ENCODE data around the gene CCDC196. TPM values are rescaled to one million over a fixed set of nuclear protein-coding genes. Genes with fewer than 3 reads are reported as not detected.

Gene CCDC196
- total RNA-seq, 1 experiment from 2014 or later: not detected

DNA sequence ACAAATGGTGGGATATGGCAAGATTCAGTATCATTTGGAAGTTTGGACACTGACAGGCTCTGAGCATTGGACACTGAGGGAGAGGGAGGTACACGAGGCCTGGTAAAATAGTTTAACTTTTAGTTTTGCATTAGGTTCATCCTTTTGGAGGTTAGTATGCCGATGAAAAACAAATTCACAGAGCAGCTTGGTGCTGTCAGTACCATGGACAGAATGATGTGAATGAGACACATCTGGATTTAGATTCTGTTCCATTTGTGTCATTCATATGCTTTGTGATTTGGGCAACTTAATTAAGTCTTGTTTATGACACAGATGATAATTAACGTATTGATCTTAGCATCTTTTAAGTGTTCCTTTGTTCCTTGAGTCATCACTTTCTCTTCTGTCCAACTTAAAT, 55.5 kb downstream of the CCDC196 start:
- H4K5ac ChIP-seq (ENCODE audit: insufficient read length, low read depth, low read length): no peak overlapping the region
- Mint-ChIP-seq H3K27ac (no peak overlapping the region; a peak in 1 of 7 replicates), H3K4me3 (no peak overlapping the region; a peak in 1 of 5 replicates), H3K9me3 (peaks cover 9 to 12% of the 10 kb centered on the region in 2 experiments), H3K4me1 (peaks cover 4 to 10% of the 10 kb centered on the region in 2 experiments), H3K27me3 (ENCODE audit: low read depth) (no peaks in the 10 kb centered on the region; the same call in 1 of the 2 replicates), H3K36me3 (ENCODE audit: insufficient read depth in 1 of 3, low read depth in 3 of 3) (peaks cover 3 to 9% (median 4%) of the 10 kb centered on the region in 3 experiments; a peak in 6 of 7 replicates)
- no peak overlapping the region for H3K56ac ChIP-seq (ENCODE audit: insufficient read length, low read depth, low read length)
- peaks cover 5% of the 10 kb centered on the region; the same call in 1 of the 2 replicates for H3K79me2 ChIP-seq (ENCODE audit: insufficient read depth, low read length)
- no peaks in the 10 kb centered on the region for H4K20me1 ChIP-seq (ENCODE audit: control insufficient read depth, insufficient read depth, insufficient read length)
- no peak overlapping the region for H2AFZ ChIP-seq (ENCODE audit: low read length)
- H2BK120ac ChIP-seq (ENCODE audit: low read depth, low read length, poor library complexity, severe bottlenecking): no peak overlapping the region
- no peak overlapping the region for H3K4ac ChIP-seq (ENCODE audit: low read depth, low read length)
- no peak overlapping the region for H2BK20ac ChIP-seq (ENCODE audit: low read depth, low read length, poor library complexity, severe bottlenecking)
- no peak overlapping the region for H3K18ac ChIP-seq (ENCODE audit: insufficient read length, low read depth, low read length)
- H3K14ac ChIP-seq (ENCODE audit: insufficient read depth, low read length): no peak overlapping the region
- no peak overlapping the region for H4K8ac ChIP-seq (replicated peaks; ENCODE audit: insufficient read length, low read depth, low read length)
- H3K79me1 ChIP-seq (ENCODE audit: insufficient read depth, low read depth, low read length, poor library complexity, severe bottlenecking): no peaks in the 10 kb centered on the region
- no peak overlapping the region for H3K23ac ChIP-seq (ENCODE audit: insufficient read length, low read depth, low read length)
- H4K91ac ChIP-seq (ENCODE audit: insufficient read length, low read depth, low read length): no peak overlapping the region
- H2BK12ac ChIP-seq (ENCODE audit: insufficient read length, low read depth, low read length): no peak overlapping the region
- no peak overlapping the region for H3K27ac ChIP-seq (ENCODE audit: insufficient read length, low read depth, low read length)
- H3K9ac ChIP-seq (ENCODE audit: extremely low read depth, insufficient read length, low read length): no peak overlapping the region
- TF ChIP-seq, protein P1, sequence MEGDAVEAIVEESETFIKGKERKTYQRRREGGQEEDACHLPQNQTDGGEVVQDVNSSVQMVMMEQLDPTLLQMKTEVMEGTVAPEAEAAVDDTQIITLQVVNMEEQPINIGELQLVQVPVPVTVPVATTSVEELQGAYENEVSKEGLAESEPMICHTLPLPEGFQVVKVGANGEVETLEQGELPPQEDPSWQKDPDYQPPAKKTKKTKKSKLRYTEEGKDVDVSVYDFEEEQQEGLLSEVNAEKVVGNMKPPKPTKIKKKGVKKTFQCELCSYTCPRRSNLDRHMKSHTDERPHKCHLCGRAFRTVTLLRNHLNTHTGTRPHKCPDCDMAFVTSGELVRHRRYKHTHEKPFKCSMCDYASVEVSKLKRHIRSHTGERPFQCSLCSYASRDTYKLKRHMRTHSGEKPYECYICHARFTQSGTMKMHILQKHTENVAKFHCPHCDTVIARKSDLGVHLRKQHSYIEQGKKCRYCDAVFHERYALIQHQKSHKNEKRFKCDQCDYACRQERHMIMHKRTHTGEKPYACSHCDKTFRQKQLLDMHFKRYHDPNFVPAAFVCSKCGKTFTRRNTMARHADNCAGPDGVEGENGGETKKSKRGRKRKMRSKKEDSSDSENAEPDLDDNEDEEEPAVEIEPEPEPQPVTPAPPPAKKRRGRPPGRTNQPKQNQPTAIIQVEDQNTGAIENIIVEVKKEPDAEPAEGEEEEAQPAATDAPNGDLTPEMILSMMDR (conservative IDR thresholded peaks at IDR 0.05): no peak
- no peak overlapping the region for H2BK15ac ChIP-seq (ENCODE audit: low read depth, low read length)
- no peak overlapping the region for H2BK5ac ChIP-seq (ENCODE audit: insufficient read length, low read length)
- H3T11ph ChIP-seq (ENCODE audit: low read length): no peak overlapping the region
- H3K4me1 ChIP-seq (ENCODE audit: insufficient read depth, low read length): no peaks in the 10 kb centered on the region
- H2AK5ac ChIP-seq (ENCODE audit: insufficient read length, low read length): no peak overlapping the region
- WGBS (ENCODE audit: extremely low coverage, insufficient read length, low lambda C conversion rate): no CpG with 5 or more reads among the region's 3 CpGs
- H3K9me3 ChIP-seq (ENCODE audit: control insufficient read depth, low read depth, low read length): no peaks in the 10 kb centered on the region
- H3K4me2 ChIP-seq (ENCODE audit: insufficient read depth, insufficient read length, low read length): no peak overlapping the region
- DNase-seq: no peak
- no peaks in the 10 kb centered on the region for H3K23me2 ChIP-seq (ENCODE audit: insufficient read length, low read depth, low read length, poor library complexity, severe bottlenecking)
- H3K27me3 ChIP-seq (ENCODE audit: insufficient read depth, low read length): no peaks in the 10 kb centered on the region

Data from H9 (cell line).